Measurements from ENCODE around the gene MYO16.

DNA sequence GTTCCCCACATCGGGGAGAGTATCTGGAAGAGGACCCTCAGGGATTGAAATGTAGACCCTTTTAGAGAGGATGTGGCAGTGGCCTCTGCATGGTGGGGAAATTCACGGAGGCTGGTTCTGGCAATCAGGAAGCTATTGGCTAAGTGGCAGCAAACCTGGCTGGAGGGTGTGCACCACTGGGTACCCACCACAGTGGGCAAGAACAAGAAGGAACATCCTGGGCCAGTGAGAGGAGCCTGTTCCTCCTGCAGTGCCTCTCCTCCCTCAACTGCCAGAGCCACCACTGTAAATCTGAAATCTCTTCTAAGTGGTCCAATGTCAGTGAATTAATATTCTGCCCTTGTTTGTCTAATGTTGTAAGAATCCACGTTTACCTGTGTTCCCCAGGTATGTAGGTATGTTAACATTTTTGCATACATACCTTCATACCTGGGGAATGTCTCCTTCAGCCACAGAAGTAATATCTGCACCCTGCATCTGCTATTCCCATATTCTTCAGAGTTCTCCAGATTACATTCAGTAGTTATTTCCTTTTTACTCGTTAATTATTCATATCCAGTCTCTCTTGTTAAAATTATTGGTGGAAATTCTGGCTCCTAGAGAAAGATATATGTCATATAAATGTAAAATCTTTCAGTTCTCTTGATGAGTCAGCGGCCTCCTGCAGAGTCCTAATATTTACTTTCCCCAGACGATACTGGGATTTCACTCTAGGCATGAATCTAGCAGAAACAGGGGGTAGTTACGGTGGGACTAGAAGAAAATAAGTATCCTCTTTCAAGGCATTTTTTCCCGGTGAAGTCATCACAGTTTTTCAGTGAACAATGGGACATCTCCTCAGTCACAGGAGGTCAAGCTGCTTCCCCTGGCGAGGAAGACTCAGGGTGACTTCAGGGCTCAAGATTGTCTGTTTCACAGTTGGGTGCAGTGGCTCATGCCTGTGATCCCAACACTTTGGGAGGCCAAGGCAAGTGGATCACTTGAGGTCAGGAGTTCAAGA, 148.3 kb downstream of the MYO16 start:
- TF ChIP-seq CTCF (conservative IDR thresholded peaks at IDR 0.05; ENCODE audit: low read length) (no peak), EZH2phosphoT487 (IDR thresholded peaks at IDR 0.05; ENCODE audit: borderline replicate concordance) (no peak)
